ENCODE results near the gene MSH3.
A peak's percentile ranks its signal among the peaks of the same experiment; 100 is the strongest.

MSH3 gene

GRCh38 chr5:80654391-80655230 lies at the start of gene MSH3, which contains the start of gene DHFR:
MSH3 (plus strand) TSS chr5:80654652; CDS start chr5:80654728, 76 bp downstream.
DHFR (minus strand) TSS chr5:80654983; CDS start chr5:80654489, 494 bp downstream.
- peak; percentile 77 to 90 for DNase-seq (ENCODE audit: low read depth in 2 of 2)

GRCh38 chr5:80607343-80607742 lies 47.1 kb upstream of the MSH3 start:
- DNase-seq (ENCODE audit: low read depth in 2 of 2), result no peak

- no peak for DNase-seq (ENCODE audit: low read depth in 2 of 2)
Measured at GRCh38 chr5:80607832-80608231, 46.6 kb upstream of the MSH3 start.

- DNase-seq (ENCODE audit: low read depth in 2 of 2), result no peak
Measured at GRCh38 chr5:80608731-80609130, 45.7 kb upstream of the MSH3 start.

- no peak for DNase-seq (ENCODE audit: low read depth in 2 of 2)
Measured at GRCh38 chr5:80609692-80610091, 44.8 kb upstream of the MSH3 start.

- no peak for DNase-seq (ENCODE audit: low read depth in 2 of 2)
Measured at GRCh38 chr5:80615266-80615914, 39.1 kb upstream of the MSH3 start.

- no peak for DNase-seq (ENCODE audit: low read depth in 2 of 2)
Measured at GRCh38 chr5:80618438-80618837, 36.0 kb upstream of the MSH3 start.

GRCh38 chr5:80619086-80619485 lies 35.4 kb upstream of the MSH3 start:
- DNase-seq (ENCODE audit: low read depth in 2 of 2), result no peak

GRCh38 chr5:80620211-80620610 lies 34.2 kb upstream of the MSH3 start:
- no peak for DNase-seq (ENCODE audit: low read depth in 2 of 2)

GRCh38 chr5:80622756-80623155 lies 31.7 kb upstream of the MSH3 start:
- no peak for DNase-seq (ENCODE audit: low read depth in 2 of 2)

- DNase-seq (ENCODE audit: low read depth in 2 of 2), result no peak
Measured at GRCh38 chr5:80623999-80624398, 30.5 kb upstream of the MSH3 start.

GRCh38 chr5:80625230-80625629 lies 29.2 kb upstream of the MSH3 start:
- no peak for DNase-seq (ENCODE audit: low read depth in 2 of 2)

- DNase-seq (ENCODE audit: low read depth in 2 of 2), result no peak
Measured at GRCh38 chr5:80629281-80629680, 25.2 kb upstream of the MSH3 start.

- DNase-seq (ENCODE audit: low read depth in 2 of 2), result no peak
Measured at GRCh38 chr5:80631278-80632259, 22.9 kb upstream of the MSH3 start.

- no peak for DNase-seq (ENCODE audit: low read depth in 2 of 2)
Measured at GRCh38 chr5:80632700-80633099, 21.8 kb upstream of the MSH3 start.

GRCh38 chr5:80634193-80634592 lies 20.3 kb upstream of the MSH3 start:
- no peak for DNase-seq (ENCODE audit: low read depth in 2 of 2)

- no peak for DNase-seq (ENCODE audit: low read depth in 2 of 2)
Measured at GRCh38 chr5:80641353-80641752, 13.1 kb upstream of the MSH3 start.

GRCh38 chr5:80644900-80645299 lies 9.6 kb upstream of the MSH3 start:
- no peak for DNase-seq (ENCODE audit: low read depth in 2 of 2)

- no peak for DNase-seq (ENCODE audit: low read depth in 2 of 2)
Measured at GRCh38 chr5:80646926-80647325, 7.5 kb upstream of the MSH3 start.

- DNase-seq (ENCODE audit: low read depth in 2 of 2), result no peak
Measured at GRCh38 chr5:80653502-80653901, 950 bp upstream of the MSH3 start.

GRCh38 chr5:80654054-80654390 lies 430 bp upstream of the MSH3 start:
- DNase-seq (ENCODE audit: low read depth in 2 of 2), result peak in 1 of 2 experiments; percentile 7

GRCh38 chr5:80655231-80655774 lies 851 bp downstream of the MSH3 start:
- no peak for DNase-seq (ENCODE audit: low read depth in 2 of 2)

Data from stimulated activated CD4-positive, alpha-beta T cell treated with anti-CD3 and anti-CD28 coated beads, Interleukin-12 subunit alpha, Interleukin-12 subunit beta, amount 100 ng/mL, for 24 hours (primary cell).